Stimulated activated CD4-positive, alpha-beta T cell treated with anti-CD3 and anti-CD28 coated beads, Interleukin-12 subunit alpha, Interleukin-12 subunit beta, amount 100 ng/mL, for 4 hours (primary cell): Measurements from ENCODE around the gene TAC4.
A peak's percentile ranks its signal among the peaks of the same experiment; 100 is the strongest.

Experiments used
- DNase-seq: peaks from one replicate; pipeline ENCODE4 v3.0.0-alpha.2; 2020

Gene TAC4, protein sequence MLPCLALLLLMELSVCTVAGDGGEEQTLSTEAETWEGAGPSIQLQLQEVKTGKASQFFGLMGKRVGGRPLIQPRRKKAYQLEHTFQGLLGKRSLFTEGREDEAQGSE

DNA sequence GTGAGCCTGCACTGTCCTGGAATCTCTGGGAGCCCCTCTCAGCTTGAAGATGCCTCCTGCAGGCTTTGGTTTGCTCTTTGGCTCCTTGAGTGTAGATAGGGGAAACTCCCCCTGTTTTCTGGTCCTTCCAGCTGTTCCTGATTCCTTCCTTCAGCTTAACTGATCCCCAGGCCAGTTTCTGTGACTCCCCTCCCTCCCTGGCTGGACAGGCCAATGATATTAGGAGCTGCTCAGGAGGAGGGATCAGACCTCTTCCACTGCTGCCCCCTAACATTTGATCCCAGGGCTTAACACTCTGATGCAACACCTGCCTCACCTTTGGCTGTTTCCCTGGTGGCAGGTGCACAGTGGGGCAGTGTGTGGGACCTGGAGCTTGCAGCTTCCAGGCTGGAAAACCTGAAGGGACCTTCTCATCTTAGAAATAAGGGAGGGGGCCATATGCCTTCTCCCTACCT is at the start of gene TAC4:
Gene TAC4, minus strand, starts transcription at position 51 of the 455 bp plus-strand sequence. CDS start 52 bp downstream, outside the sequence.
- DNase-seq = no peak

GRCh38 chr17:49896860-49897259 is 49.0 kb upstream of the TAC4 start:
- no peak for DNase-seq

GRCh38 chr17:49896222-49896621 is 48.4 kb upstream of the TAC4 start:
- no peak for DNase-seq

GRCh38 chr17:49895812-49896211 is 47.9 kb upstream of the TAC4 start:
- DNase-seq = no peak

- DNase-seq = no peak
Measured at GRCh38 chr17:49894761-49895160, 46.9 kb upstream of the TAC4 start.

DNA sequence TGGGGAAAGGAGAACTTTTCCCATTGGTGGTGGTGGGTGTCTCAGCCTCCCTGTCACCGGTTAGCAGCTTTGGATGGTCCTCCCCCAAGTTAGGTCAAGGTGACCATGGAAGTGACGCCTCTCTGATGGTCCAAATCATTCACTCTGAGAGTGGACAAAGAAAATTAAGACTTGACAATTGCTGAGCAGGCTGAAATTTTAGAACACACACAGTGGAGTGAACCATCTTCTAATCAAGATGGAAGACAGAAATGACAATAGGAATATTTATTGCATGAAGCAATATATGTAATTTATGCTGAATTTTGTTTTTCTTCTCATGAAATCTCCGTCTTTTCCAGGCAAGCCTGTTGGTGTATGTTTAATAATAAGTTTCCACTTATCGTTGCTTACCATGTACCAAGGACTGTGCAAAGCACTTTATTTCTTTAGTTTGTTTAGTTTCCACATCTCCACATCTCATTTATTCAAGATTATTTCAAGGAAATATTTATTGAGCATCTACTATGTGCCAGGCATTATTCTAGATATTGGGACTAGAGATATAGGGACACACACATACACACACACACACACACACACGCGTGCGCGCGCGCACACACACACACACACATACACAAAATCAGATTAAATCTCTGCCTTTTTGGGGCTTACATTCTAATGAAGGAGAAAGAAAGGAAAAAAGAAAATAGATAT is 44.0 kb upstream of the TAC4 start:
- no peak for DNase-seq

DNA sequence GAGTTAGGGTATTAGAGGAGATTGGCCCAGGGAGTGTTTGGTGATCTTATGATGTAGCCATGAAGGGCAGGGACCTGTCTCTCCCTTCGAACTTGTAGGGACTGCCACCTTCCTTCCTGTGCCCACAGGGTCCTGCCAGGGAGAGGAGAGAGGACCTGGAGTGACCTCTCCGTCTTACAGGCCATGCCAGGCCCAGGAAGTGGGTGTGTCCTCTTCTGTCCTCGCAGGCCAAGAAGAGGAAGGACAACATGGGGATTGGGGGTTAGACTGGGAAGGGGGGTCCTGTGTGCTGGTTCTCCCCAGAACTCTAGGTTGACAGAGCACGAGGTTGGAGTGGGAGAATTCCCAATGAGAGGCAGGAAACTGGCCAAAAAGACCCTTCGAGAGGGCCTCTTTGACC is 43.4 kb upstream of the TAC4 start:
- no peak for DNase-seq

DNA sequence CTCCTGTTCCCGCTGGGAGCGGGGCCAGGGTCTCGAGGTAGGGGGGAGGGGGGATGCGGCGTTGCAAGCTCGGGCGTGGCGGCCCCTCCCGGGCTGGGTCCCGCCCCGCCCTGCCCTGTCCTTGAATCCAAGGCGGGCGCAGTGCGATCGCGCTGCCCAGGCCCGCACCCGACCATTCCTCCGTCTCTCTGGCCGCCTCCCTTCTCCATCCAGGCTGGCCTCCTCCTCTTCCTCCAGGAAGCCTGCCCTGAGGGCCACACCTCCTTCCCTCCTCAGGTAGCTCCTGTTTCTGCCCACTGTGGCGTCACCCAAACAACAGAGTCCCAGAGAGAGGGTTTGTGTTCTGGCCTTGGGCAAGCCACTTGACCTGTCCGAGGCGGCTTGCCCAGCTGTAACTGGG is 43.0 kb upstream of the TAC4 start:
- DNase-seq = no peak

GRCh38 chr17:49890077-49890821 is 42.4 kb upstream of the TAC4 start:
- DNase-seq = no peak

- DNase-seq = no peak
Measured at GRCh38 chr17:49889500-49889899, 41.6 kb upstream of the TAC4 start.

GRCh38 chr17:49887744-49888360 is 40.0 kb upstream of the TAC4 start:
- DNase-seq = no peak

- no peak for DNase-seq
Measured at GRCh38 chr17:49887086-49887743, 39.3 kb upstream of the TAC4 start.

- DNase-seq = no peak
Measured at GRCh38 chr17:49886036-49886435, 38.2 kb upstream of the TAC4 start.

- DNase-seq = no peak
Measured at GRCh38 chr17:49882434-49882833, 34.6 kb upstream of the TAC4 start.

- DNase-seq = no peak
Measured at GRCh38 chr17:49881054-49881402, 33.2 kb upstream of the TAC4 start.

GRCh38 chr17:49880291-49881053 is 32.6 kb upstream of the TAC4 start:
- DNase-seq = peak; percentile 73

DNA sequence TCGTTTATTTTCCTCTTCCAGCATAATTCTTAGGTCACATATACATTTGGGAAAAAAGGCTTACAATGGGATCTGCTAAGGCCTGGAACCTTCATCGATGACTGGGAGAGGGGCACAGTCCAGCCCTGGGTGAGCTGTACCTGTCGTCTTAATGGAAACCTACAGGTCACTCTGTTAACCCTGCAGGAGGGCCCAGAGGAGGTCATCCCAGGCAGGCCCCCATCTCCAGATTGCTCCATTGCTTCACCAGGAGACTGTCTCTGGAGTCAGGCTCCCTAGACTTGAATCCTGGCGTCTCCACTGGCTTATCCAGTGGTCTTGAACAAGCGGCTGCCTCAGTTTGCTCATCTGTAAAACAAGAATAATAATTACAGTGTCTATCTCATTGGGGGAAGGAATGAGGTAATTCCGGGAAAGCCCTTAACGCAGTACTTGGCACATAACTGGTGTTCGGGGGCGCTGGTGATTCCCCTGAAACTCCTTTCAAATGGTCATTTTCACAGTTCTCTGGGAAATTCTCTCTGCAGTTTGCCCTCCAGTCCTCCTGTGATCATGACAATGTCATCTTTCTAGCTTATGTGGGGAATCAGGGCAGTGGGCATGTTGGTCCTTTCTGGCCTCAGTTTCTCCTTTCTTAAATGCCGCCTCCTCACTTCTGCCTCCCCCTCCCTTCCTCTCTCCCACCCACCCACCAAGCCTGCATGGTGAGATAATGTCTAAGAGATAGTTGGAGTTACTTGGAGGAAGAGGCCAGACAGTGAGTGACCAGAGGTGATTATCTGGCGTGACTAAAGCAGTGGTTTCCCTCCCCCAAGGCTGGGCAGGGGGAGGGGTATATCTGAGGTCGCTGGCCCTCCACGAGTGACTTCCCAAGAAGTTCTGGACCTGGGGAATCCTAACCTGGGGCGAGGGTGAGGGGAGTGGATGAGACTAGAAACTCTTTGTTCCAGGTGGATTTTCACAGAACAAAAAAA is 31.3 kb upstream of the TAC4 start:
- DNase-seq = no peak

- no peak for DNase-seq
Measured at GRCh38 chr17:49875685-49876084, 27.8 kb upstream of the TAC4 start.

GRCh38 chr17:49874911-49875310 is 27.0 kb upstream of the TAC4 start:
- DNase-seq = no peak

- DNase-seq = no peak
Measured at GRCh38 chr17:49873926-49874325, 26.1 kb upstream of the TAC4 start.

GRCh38 chr17:49873466-49873865 is 25.6 kb upstream of the TAC4 start:
- DNase-seq = no peak
